Lower leg skin (tissue), 3 donors: ENCODE results near the gene RFX2.

Experiments used
- CTCF ChIP-seq, 3 donors: fragments of 450-650 bp; IDR thresholded peaks; one replicate each; pipeline ENCODE4 v1.5.1; 2016; ENCODE audit warnings: antibody characterized with exemption in 3 of 3, mild to moderate bottlenecking in 3 of 3, moderate library complexity in 2 of 3
- POLR2A ChIP-seq, 2 donors: fragments of 450-650 bp; IDR thresholded peaks; one replicate each; pipeline ENCODE4 v1.6.1; 2016 to 2017; ENCODE audit warnings: antibody characterized with exemption in 2 of 2, mild to moderate bottlenecking in 1 of 2, moderate library complexity in 1 of 2

- TF ChIP-seq CTCF (IDR thresholded peaks at IDR 0.05), result no peak
- TF ChIP-seq POLR2A (IDR thresholded peaks at IDR 0.05), result no peak
Measured at GRCh38 chr19:6079107-6079506, 31.2 kb downstream of the RFX2 start.
